ENCODE results near the gene MAPKBP1. TPM values are rescaled to one million over a fixed set of nuclear protein-coding genes. Genes with fewer than 3 reads are reported as not detected.

The MAPKBP1 gene
- polyA plus RNA-seq, 1 experiment = 8.3 TPM

DNA sequence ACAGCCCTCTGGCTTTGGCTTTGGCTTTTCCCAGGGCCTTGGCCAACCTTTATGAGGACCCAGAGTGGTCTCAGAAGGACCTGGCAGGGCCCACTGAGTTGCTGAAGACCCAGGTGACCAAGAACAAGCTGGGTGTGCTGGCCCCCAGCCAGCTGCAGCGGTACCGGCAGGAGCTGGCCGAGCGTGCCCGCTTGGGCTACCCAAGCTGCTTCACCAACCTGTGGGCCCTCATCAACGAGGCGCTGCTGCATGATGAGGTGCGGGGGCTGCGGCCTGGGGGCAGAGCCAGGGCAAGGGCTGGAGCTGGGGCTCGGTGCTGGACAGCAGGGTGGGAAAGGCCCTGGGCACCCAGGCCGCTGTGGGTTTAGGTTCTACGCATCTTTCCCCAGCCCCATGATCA, 70.5 kb downstream of the MAPKBP1 start:
- Histone ChIP-seq H3K27me3 (ENCODE audit: control insufficient read depth, insufficient read depth, low read length) (no peaks in the 10 kb centered on the region), H3K4me3 (ENCODE audit: low read depth, low read length) (no peak overlapping the region), H3K36me3 (ENCODE audit: control insufficient read depth, insufficient read depth, low read length) (peaks cover 3% of the 10 kb centered on the region)
- ChIA-PET CTCF (interaction anchor here (1.1 kb wide), 1 partner anchor 12 kb away, joined by 3 read pairs; no protein-coding TSS in a partner anchor), POLR2A (no interaction called here)
- no peak for DNase-seq (ENCODE audit: low read depth)
- TF ChIP-seq, protein P1, sequence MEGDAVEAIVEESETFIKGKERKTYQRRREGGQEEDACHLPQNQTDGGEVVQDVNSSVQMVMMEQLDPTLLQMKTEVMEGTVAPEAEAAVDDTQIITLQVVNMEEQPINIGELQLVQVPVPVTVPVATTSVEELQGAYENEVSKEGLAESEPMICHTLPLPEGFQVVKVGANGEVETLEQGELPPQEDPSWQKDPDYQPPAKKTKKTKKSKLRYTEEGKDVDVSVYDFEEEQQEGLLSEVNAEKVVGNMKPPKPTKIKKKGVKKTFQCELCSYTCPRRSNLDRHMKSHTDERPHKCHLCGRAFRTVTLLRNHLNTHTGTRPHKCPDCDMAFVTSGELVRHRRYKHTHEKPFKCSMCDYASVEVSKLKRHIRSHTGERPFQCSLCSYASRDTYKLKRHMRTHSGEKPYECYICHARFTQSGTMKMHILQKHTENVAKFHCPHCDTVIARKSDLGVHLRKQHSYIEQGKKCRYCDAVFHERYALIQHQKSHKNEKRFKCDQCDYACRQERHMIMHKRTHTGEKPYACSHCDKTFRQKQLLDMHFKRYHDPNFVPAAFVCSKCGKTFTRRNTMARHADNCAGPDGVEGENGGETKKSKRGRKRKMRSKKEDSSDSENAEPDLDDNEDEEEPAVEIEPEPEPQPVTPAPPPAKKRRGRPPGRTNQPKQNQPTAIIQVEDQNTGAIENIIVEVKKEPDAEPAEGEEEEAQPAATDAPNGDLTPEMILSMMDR (IDR thresholded peaks at IDR 0.05; ENCODE audit: insufficient read depth, low read depth, low read length) = no peak

DNA sequence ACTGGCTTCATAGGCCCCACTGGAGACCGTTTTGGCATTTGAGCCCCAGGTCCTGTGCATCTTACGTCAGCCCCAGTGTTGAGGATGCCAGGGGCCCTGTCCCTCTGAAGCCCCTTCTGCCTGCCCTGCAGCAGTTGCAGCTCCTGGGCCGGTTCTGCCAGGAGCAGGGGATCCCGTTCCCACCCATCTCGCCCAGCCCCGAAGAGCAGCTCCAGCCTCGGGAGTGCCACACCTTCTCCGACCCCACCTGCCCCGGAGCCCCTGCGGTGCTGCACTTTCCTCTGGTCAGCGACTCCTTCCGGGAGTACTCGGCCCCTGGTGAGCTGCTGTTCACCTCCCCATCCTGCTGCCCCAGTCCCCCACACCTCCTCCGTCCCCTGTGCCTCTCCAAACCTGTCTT, 72.9 kb downstream of the MAPKBP1 start:
- Histone ChIP-seq H3K4me3 (ENCODE audit: low read depth, low read length) (no peak overlapping the region), H3K36me3 (ENCODE audit: control insufficient read depth, insufficient read depth, low read length) (peaks cover 3% of the 10 kb centered on the region), H3K27me3 (ENCODE audit: control insufficient read depth, insufficient read depth, low read length) (peaks cover 2% of the 10 kb centered on the region)
- ChIA-PET CTCF (interaction anchor here (1.6 kb wide), 1 partner anchor 14 kb away, joined by 3 read pairs; no protein-coding TSS in a partner anchor), POLR2A (no interaction called here)
- TF ChIP-seq, protein P1 (IDR thresholded peaks at IDR 0.05; ENCODE audit: insufficient read depth, low read depth, low read length) = no peak
- DNase-seq (ENCODE audit: low read depth) = no peak

DNA sequence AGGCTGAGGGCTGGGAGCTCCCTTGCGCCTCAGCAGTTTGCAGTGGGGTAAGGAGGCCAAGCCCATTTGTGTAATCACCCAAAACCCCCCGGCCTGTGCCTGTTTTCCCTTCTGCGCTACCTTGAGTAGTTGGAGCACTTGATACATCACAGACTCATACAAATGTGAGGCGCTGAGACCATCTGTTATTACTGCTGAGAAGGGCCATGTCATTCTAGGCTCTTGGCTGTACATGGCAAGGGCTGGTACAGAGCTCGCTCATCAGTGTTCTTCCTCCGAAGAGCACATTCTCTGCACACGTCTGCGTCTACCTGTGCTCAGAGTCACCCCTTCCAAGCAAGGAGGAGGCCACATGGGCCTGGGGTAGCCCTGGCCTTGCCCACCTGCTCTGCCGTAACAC, 73.7 kb downstream of the MAPKBP1 start:
- Histone ChIP-seq H3K36me3 (ENCODE audit: control insufficient read depth, insufficient read depth, low read length) (peaks cover 3% of the 10 kb centered on the region), H3K4me3 (ENCODE audit: low read depth, low read length) (no peak overlapping the region), H3K27me3 (ENCODE audit: control insufficient read depth, insufficient read depth, low read length) (peaks cover 4% of the 10 kb centered on the region)
- ChIA-PET POLR2A (no interaction called here), CTCF (interaction anchor here (1.6 kb wide), 1 partner anchor 13 kb away, joined by 3 read pairs; no protein-coding TSS in a partner anchor)
- no peak for DNase-seq (ENCODE audit: low read depth)
- TF ChIP-seq, protein P1 (IDR thresholded peaks at IDR 0.05; ENCODE audit: insufficient read depth, low read depth, low read length) = no peak

DNA sequence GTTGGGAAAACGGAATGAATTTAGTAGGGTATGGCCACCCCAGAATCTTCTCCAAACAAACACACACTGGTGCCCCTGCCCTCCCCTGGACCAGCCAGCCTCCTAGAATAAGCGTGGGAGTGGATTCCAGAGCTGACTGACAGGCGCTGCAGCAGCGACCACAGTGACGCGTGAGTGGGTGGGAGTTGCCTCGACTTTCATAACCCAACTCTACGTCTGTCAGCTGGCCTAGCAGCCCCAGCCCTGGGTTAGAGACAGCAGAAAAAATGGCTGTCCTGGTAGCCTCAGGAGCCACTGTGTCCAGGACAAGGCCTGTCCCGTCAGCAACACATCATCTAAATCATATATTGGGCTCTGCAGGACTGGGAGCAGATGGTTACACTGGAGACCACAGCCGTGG, 74.3 kb downstream of the MAPKBP1 start:
- peaks cover 3% of the 10 kb centered on the region for H3K36me3 ChIP-seq (ENCODE audit: control insufficient read depth, insufficient read depth, low read length)
- H3K4me3 ChIP-seq (ENCODE audit: low read depth, low read length) = no peak overlapping the region
- POLR2A ChIA-PET = no interaction called here
- TF ChIP-seq, protein P1 (IDR thresholded peaks at IDR 0.05; ENCODE audit: insufficient read depth, low read depth, low read length) = no peak
- CTCF ChIA-PET = no interaction called here
- no peak for DNase-seq (ENCODE audit: low read depth)
- peaks cover 6% of the 10 kb centered on the region for H3K27me3 ChIP-seq (ENCODE audit: control insufficient read depth, insufficient read depth, low read length)

DNA sequence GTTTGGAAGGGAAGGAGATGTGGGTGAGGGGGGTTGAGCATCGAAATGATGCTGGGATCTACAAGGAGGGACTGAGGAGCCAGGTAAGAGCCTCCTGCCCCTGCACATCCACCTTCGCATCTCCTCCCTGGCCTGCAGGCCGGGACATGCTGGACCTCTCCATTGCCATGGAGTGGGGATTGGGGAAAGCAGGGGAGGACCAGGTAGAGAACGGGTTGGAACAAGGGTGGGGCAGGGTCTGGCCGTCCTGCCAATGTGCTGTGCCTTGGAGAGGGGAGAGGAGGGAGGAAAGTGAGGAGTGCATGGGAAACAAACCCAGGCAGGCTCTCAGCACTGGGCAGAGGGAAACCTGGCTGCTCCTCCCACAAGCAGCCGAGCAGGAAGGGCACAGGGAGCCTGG, 74.9 kb downstream of the MAPKBP1 start:
- no peak overlapping the region for H3K4me3 ChIP-seq (ENCODE audit: low read depth, low read length)
- H3K27me3 ChIP-seq (ENCODE audit: control insufficient read depth, insufficient read depth, low read length) = peaks cover 10% of the 10 kb centered on the region
- ChIA-PET POLR2A (no interaction called here), CTCF (no interaction called here)
- TF ChIP-seq, protein P1 (IDR thresholded peaks at IDR 0.05; ENCODE audit: insufficient read depth, low read depth, low read length) = no peak
- DNase-seq (ENCODE audit: low read depth) = no peak
- peaks cover 3% of the 10 kb centered on the region for H3K36me3 ChIP-seq (ENCODE audit: control insufficient read depth, insufficient read depth, low read length)

Data from BJ (cell line).